HG02852 (cell line): ENCODE measurements around the gene DHRS3.

Source experiments
- ATAC-seq: cut with Tn5 transposase; IDR thresholded peaks from one replicate; pipeline ENCODE4 v1.9.1; 2021; ENCODE audit warnings: mild to moderate bottlenecking, moderate library complexity; ENCODE audit not compliant: unreplicated experiment

The DHRS3 gene

DNA sequence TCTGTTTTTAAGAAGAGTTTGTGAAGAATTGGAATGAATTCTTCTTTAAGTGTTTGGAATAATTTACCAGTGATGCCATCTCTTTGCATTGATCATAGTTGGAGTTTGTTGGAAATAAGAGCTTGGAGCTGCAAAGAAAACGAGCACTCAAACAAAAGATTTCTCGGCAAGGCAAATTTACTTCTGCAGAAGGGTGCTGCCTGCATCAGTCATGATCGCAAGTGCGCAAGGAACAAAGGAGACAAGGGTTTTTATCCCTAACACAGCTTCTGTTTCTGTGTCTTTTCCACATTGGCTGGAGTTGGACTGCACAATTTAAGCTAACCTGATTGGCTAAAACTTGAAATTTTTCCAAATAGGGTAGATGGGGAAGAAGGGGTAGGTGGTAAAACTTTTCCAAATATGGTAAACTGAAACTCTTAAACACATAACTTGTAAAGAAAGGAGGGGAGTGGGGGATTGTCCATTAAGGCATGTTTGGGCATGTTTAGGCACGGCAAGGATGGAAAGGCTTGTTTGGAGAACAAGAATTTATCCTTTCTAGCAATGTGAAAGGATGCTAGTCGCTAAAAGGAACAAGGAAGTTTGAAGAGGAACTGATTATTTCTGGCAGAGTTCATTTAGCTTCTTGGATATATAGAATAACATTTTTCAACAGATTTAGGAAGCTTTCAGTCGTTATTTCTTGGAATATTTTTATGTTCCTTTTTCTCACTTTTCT lies 22.4 kb upstream of the DHRS3 start:
- ATAC-seq, result no peak

DNA sequence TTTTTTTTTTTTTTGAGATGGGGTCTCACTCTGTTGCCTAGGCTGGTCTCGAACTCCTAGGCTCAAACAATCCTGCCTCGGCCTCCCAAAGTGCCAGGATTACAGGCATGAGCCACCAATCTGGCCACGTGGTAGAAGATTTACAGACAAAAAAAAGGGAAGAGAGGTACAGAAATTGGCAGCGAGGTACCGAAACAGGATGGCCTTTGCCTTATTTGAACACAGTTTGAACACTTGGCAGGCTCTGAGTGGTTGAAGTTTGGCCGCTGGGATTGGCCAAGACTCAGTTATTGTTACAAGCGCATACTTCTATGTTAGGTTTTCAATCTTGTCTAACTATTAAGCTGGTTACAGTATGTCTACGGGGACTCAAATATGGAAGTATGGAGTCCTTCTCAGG lies 19.7 kb upstream of the DHRS3 start:
- no peak for ATAC-seq

DNA sequence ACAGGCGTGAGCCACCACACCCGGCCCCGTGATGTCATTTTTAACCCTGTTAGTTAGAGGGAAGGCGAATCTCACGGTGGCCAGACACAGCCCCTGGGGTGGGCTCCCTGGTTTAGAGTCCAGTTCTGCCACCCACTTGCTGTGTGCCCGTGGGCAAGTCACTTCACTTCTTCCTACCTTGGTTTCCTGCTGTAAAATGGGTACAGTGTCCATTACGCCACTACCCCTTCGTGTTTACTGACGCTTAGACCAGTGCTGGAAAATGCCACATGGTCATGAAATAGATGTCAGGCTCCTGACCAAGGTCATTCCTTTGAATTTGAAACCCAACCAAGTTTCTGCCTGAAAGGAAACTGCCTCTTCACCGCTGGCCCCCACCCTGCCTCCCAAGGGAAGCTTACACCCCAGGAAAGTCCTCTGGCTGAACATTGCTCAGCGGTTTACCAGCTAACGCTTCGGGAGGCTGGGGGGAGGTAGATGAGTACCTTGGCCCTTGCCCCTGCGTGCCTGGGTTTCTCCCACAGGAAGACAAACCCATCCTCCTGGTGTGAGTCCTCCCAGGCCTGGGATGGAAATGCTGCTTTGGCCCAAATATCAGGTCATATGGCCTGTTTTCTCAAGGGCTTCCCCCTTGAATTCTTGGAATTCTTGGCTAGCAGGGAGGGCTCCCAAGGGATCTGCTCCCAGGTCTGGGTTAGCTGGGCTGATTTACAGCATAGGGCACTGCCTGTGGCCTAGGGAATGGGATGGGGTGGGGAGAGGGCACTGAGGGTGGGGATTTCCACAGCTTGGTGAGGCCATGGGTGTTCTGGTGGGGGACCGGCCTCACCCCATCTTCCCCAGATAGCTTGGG lies 18.3 kb upstream of the DHRS3 start:
- no peak for ATAC-seq

DNA sequence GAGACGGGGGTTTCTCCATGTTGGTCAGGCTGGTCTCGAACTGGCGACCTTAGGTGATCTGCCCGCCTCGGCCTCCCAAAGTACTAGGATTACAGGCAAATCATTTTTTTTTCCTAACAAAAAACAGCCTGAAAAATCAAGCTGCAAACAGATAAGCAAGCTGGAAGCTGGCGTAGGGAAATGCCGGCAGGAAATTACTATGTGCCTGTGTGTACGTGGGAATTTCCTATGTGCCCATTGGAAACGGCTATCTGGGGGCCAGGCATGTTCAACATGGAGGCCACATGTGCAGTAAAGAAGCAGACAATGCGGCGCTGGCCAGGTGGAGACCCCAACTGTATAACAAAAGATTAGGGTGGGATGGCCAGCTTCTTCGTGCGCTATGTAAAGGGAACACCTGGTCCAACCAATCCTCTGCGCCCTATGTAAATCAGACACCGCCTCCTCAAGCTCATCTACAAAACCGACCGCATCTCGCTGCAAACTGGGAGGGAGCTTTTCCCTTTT lies 16.7 kb upstream of the DHRS3 start:
- no peak for ATAC-seq

DNA sequence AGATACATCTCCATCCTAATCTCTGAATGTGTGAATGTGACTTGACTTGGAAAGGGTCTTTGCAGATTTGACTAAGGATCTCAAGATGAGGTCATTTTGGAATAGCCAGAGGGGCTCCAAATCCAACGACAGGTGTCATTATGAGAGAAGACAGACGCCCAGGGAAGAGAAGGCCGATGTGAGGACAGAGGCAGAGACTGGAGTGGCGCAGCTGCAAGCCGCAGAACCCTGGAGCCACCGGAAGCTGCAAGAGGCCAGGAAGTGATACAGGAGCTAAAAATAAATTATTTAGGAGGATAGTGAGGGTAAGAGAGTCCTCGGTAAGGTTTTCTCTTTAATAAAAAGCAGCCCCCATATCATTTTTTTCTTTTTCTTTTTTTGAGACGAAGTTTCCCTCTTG lies 16.1 kb upstream of the DHRS3 start:
- ATAC-seq, result no peak

DNA sequence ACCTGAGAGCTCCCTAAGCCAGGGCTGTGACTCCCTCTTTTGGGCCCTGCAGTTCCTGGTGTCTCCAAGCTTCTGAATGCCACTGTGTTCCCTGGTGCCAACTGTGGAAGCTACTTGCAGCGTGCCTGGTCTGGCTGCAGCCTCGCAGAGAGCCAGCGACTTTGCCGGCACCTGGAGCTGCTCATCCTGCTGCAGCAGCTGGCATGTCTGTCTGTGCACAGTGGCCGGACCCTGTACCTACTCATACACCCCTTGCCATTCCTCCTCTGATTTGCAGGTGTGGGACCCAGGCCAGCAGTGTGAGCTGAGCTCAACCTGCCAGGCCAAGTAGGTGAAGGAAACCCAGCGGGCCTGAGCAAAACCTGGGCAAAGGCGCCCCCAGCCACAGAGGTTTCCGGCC lies 13.6 kb upstream of the DHRS3 start:
- ATAC-seq, result no peak

DNA sequence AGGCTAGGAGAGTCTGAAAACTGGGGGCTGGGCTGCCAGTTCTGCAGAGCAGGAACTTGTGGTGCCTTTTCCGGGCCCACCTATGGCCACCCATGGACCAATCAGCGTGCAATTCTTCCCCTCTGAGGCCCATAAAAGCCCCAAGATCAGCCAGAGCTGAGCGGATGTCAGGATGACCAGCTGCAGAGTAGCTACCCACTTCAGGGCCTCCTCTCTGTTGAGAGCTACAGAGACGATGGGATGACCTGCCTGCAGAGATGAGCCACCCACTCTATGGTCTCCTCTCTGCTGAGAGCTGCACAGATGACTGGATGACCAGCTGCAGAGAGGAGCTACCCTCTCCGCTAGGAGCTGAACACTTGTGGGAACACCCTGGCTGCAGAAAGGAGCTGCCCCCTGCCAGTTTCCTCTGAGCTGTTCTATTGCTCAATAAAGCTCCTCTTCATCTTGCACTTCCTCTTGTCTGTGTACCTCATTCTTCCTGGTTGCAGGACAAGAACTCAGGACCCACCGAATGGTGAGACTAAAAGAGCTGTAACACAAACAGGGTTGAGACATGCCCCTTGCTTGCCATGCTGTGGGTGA lies 13.0 kb upstream of the DHRS3 start:
- no peak for ATAC-seq

DNA sequence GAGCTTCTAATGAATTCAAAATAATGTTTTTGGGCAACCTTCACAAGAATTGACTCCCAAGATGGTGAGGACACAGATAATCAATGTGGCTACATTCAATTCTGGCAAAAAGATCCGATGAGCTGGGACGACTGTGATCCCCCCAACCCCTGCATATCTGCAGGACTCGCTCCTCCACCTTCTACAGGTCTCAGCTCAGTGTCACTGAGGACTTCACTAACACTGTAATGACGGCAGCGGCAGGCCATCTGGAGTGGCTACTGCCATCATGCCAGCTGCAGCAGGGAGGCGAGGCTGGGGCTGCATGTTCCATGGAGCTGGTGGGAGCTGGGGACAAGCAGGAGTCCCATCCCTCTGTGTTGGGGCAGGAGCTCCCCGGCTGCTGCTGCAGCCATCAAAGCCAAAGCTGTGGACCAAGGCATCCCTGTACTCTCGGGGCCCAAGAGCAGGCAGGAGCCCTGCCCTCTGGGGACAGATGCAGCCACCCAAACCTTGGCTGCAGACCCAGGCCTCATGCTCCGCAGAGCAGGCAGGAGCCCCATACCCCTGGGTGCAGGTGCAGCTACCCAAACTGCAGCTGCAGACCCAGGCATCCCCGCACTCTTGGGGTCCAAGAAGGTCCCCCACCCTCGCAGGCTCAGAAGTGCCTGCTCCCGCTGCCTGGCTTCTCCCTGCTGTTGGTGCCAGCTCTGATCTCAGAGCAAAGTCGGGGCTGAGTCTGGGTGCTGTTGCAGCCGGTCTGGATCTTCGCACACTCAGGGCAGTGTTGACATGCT lies 12.2 kb upstream of the DHRS3 start:
- no peak for ATAC-seq

DNA sequence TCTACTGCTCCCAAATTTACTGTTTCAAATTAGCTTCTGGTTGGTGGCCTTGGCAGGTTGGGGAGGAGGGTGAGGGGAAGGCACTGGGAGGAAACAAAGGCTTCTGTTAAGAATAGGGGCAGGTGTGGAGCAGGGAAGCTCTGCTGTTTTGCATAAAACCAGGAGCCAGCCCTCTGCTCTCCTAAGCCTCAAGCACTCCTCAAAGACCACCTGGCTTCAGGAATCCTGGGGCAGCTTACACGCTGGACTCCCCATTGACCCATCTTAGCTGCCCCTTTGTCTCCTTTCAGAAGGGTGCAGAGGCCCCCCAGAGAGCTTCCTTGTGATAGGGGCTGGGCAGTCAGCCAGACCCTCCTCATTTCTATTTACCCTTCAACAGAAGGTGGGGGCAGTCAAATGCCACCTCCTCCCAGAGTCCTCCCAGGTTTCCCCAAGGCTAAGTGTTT lies 11.5 kb upstream of the DHRS3 start:
- no peak for ATAC-seq

DNA sequence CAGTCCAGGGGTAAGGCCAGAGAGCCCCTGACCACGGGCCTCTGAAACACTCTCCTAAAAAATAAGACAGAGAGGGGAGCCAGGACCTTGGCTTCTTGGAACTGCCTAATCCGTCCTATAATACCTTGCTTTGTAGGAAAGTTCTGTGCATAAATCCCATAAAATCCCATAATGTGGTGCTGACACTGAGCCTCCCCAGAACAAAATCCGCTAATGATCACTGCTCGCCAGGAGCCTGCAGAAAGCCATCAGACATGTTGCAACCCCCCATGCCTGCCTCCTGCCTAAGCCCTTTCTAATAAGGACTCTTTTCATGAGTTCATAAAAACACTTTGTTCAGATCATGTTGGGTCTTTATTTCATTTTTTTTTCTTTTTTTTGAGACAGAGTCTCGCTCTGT lies 9.3 kb upstream of the DHRS3 start:
- no peak for ATAC-seq

DNA sequence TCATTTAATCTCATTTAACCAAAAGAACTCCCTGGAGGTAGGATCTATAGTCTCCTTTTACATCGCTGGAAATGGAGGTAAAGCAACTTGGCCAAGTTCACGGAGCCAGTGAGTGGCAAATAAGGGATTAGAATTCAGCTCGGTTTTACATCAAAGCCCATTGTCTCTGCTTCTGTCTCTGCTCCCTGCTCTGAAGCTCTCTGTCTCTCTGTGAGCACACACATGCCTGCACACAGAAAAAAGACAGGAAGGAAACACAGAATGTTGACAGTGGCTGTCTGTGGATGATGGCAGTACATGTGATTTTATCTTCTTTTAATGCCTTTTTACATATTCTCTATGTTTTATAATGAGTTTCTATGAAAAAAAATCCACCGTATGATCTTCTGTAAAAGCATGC lies 8.9 kb upstream of the DHRS3 start:
- ATAC-seq, result no peak

DNA sequence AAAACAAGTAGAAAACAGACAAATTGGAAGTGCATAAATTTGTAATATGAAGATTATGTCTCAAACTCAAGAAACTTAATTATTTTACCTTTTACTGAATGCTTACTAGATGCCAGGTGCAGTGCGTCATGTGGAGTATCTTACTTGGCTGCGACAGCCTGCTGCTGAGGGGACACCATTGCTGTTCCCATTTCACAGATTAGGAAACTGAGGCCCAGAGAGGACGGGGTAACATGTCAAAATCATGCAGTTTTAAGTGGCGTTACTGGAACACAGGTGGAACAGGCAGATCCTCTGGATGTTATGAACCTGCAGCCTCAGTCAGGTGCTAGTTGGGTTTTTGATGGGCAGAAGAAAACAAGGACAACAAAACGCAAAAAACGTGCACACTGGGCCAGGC lies 7.3 kb upstream of the DHRS3 start:
- no peak for ATAC-seq

DNA sequence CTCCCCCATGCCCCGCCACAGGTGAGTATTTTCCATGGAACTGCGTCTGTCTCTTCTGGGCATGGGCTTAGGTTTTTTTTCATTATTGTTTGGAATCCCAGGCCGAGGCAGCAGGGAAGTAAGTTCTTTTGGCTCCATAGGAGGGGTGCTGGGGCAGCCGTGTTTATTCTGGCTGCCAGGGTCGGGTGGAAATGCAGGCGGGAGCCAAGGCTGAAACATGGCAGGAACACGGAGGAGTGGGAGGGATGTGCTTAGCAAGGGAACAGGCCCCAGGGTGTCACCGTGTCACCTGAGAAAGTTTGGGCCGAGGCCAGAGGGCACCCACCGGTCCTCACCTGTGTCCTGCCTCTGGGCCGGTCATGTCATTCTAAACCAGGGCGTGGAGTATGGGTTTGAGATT lies 4.5 kb upstream of the DHRS3 start:
- ATAC-seq, result no peak

DNA sequence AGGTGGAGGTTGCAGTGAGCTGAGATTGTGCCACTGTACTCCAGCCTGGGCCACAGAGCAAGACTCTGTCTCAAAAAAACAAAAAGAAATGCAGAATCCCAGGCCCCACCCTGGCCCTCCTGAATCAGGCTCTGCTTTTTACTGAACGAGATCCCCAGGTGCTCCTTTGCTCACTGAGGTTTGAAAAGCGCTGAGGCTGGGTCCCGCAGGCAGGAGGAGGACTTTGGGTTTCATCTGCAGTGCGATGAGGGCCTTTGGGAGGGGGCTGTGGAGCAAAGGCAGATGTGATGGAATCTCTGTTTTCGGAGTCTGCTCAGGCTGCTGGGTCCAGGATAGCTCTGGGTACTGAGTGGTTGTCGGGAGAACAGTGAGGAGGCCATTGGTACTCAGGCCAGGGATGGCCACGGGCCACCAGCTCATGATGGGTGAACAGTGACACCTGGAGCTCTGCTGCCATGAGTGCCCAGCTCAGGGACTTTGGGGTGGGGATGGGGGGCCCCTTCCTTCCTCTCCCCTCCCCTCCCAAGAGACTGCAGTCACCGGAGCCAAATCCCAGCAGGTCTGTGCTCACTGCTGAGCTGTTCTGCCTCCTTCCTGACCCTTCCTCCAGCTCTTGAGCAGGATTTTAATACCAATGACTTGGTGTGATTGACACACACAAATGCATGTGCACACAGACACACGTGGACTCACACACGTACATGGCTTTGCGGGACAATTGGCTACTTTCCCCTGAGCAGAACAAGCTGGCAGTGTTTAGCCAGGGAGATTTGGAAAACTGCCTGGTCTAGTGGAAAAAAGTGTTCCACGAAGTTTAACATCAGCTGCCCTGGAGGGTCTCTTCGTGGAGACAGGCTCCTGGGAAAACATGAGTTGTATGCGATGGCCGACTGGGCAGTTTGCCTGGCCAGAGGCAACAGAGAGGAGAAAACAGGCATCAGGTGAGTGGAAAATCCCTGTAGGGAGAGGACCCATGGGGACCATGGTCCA lies 3.6 kb upstream of the DHRS3 start:
- ATAC-seq, result no peak

DNA sequence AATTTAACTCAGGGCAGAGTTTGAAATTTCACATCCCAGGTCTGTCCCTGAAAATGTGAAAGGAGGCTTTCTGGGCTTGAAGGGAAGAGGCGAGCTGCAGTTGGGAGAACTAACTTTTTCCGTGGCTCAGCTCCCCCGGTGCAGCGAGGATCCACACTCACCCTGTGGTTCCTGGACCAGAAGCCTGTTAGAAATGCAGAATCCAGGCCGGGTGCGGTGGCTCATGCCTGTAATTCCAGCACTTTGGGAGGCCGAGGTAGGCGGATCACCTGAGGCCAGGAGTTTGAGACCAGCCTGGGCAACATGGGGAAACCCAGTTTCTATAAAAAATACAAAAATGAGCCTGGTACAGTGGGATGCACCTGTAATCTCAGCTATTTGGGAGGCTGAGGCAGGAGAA lies 2.9 kb upstream of the DHRS3 start:
- no peak for ATAC-seq

DNA sequence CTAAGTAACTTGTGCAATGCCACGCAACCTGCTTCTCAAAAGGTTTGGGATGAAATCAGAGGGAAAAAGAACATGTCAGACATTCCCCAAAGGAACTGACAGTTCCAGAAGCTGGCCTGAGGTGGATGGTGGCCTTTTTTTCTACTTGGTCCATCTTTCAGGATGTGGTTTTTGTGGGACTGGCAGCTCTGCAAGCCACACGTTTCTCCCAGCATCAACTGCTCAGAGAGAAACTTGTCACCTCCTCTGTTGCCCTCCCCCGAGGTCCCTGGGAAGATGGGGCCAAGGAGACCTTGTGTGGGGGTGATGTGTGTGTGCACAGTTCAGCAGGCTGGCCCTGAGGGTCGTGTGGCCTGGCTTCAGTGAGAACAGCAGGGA lies 2.5 kb upstream of the DHRS3 start:
- ATAC-seq, result no peak

DNA sequence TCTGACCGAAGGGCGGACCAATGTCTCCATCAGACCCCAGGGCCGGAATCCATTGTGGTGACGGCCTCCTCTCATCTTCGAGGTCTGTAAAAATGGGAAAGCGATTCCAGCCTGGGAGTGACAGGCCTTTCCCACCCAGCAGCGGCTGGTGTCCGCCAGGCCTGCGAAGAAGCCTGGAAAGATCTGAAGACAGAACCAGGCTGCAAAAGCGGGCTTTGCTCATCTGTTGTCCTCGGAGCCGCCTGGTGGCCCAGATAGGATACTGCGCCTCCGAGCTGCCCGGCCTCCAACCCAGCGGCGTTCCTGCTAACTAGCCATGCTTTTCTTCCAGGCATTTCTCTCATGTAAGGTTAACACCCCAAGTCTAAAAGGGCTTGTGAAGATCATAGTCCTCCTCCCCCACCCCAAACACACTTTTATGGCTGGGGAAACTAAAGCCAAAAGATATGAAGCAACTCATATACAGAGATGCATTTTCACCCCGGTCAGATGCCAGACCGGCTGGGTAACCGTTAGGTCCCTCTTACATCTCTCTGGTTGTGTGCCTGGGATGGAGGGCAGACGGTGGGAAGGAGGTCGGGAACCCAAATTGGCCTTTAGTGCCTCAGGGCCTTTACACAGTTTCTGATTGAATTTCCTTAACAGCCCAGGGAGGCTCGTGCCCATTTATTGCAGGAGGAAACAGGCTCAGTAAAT lies 1.9 kb upstream of the DHRS3 start:
- ATAC-seq, result no peak

DNA sequence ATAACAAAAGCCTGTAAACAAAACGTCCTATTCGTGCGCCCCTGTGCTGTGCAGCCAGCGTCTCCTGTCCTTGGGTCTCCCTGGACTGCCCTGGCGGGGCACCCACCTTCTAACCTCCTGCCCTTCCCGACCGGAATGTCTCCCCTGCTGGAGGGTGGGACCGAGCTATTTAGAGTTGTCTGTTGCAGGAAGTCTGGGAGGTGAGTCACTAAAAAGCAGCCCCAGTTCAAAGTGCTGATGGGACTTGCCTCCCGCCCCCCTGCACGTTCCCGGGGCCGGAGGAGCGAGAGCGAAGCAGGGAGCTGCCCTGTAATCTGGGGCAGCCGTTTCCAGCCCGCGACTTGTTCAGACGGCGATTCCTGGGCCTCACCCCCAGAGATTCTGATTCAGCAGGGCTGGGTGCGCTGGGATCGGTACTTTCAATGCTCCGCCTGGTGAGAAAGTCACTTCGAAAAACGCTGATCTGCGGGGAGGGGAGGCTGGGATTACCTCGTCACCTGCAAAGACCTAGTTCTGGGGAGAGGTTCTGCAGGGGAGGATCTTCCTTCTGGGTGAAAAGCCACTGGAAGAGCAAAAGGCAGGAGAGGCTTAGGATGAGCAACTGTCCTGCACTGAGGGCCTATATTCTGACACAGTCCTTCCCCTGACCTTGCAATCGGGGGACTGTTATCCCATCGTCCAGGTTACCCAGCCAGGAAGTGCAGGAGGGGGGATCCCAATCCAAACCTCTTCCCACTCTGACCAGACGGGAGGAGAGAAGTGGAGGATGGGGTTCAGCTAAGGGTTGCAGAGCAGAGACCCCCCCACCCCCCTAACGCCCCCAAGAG lies 1.2 kb upstream of the DHRS3 start:
- ATAC-seq, result no peak

DNA sequence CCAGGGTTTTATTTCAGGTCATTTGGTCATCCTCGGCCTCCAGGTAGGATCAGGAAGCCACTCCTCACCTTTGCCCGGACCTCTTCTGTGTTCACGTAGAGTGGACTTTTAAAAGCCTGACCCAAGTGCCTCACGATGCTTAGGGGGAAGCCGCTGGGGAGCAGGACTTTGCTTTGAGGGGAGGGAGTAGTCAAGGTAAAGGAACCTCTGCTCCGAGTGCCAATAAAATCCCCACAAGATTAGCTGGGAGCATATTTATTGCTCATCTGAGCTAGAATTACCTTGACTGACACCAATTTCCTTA lies 603 bp upstream of the DHRS3 start:
- no peak for ATAC-seq
